Measurements from ENCODE around the gene CD180.
"Not testable (repeated sequence)": the region's sequence is repeated elsewhere in the genome, so short reads cannot be mapped to it uniquely, and the experiment has no call there.

The CD180 gene

GRCh38 chr5:67188274-67189078, 8.1 kb downstream of the CD180 start:
- no peak for DNase-seq (ENCODE audit: low read depth in 2 of 2)

DNA sequence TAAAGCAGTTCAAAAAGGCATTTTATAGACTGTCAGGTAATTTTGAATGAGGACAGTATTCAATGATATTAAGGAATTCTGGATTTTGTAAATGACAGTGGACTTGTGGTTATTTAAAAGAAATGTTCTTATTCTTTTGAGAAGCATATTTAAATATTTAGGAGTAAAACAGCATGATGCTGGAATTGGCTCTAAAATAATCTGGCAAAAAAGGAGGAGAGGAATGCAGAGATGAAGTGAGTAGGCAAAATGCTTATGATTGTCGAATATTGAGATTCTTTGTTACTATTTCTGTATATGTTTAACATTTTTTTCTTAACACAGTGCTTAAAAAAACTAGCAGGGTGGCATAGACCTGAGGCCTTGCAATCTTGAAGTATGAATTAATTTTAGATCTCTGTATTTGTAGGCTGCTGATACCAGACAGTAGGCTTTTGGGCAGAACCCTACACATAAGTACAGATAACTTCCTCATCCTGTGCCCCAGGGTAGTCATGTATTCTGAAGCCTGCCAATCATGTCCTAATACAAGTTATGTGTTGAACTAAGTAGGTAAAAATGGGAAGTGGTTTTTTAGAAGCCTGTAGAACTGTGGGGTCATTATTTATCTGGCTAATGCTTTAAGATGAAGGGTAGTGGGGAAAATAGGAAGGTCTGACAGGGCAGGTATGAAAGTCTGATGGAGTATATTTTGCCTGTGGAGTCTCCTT, 9.4 kb downstream of the CD180 start:
- DNase-seq (ENCODE audit: low read depth in 2 of 2), result no peak

DNA sequence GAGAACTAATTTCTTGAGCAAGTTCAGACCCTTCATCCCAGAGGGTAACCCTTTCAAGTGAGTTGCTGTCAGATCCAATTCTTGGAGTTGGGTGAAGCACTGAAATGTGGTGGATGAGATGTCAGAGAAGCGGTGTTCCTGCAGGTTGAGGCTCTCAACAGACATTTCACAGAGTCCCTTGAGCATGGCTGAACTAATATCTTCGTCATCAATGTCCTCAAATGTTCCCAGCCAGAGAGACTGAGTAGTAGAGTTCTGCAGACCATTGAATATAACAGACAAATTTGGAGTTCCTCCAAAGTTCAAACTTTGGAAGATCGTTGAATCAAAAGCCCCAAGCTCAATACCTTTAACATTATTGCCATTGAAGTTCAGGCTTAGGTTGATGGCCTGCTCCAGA, 12.7 kb downstream of the CD180 start:
- no peak for DNase-seq (ENCODE audit: low read depth in 2 of 2)

- DNase-seq (ENCODE audit: low read depth in 2 of 2), result no peak
Measured at GRCh38 chr5:67182301-67182790, 14.3 kb downstream of the CD180 start.

DNA sequence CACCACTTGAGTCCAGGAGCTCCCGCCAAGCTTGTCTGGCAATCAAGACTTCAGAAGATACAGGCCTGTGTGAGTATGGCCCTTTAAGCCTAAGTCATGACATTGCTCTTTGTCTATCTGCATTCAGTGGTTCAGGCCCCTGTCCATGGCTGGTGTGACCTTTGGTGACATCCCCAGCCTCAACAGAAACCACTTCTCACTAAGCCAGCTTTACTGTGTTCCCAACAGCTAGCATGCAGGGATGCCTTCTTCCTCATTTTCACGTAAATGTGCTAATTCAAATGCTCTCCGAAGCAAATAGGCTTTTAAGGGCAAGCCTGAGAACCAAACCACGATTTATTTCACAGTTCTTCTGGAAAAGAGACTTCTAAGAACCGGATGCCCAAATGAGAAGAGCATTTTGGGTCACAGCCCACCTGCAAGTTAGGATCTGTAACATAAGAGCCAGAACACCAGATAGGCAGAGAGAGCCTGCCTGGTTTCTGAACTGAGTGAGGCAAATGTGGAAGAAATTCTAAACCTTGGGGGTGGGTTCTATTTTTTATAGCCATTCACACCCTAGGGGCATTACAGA, 14.9 kb downstream of the CD180 start:
- DNase-seq (ENCODE audit: low read depth in 2 of 2), result no peak

DNA sequence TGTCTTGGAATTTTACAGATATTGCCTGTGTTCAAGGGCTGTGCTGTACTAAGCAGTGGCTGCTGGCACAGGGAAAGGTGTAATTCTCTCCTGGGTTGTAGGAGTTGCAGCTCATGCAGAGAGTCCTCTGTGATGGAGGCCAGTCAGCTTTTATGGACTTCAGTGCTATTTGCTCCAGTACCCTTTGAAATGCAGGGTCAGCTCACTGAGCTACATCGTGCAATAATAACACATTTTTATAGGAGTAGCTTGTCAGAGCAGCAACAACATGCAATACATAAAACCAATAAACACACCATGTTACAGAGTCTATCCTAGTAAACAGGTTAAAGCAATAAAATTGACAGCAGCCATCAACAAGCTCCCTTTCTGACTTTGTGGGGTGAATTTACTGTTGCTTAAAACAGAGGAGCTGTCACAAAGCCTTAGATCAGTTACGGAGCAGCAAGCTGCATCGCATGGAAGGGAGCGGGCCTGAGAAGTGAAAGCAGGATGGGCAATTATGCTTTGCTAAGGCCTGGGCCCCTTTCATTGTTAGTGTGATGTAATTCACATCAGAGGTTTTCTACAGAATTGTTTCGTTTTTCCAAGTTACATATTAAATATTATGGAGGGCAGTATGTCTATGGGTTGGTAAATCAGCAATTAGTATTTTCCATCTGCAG, 16.8 kb downstream of the CD180 start:
- no peak for DNase-seq (ENCODE audit: low read depth in 2 of 2)

DNA sequence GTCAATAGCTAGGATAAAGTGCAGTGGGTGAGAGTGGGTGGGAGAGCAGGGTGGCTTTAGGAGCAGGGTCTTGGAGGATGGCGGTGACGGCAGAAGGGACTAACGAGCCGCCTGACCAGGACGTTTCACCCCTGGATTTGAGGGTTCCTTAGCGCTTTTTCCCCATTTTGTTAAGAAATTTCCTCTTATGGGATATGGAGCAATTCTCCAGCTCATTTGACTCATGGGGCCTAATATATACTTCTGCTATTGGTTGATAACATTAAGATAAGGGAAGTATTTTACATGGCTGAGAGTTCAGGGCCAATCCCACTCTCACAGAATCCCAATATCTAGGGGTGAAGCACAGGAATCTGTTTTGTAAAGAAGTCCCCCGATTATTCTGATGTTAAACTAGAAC, 17.6 kb downstream of the CD180 start:
- no peak for DNase-seq (ENCODE audit: low read depth in 2 of 2)

GRCh38 chr5:67178085-67178484, 18.5 kb downstream of the CD180 start:
- DNase-seq (ENCODE audit: low read depth in 2 of 2), result no peak

GRCh38 chr5:67176936-67177335, 19.7 kb downstream of the CD180 start:
- DNase-seq (ENCODE audit: low read depth in 2 of 2), result no peak

GRCh38 chr5:67173959-67174358, 22.6 kb downstream of the CD180 start:
- DNase-seq (ENCODE audit: low read depth in 2 of 2), result no peak

- DNase-seq (ENCODE audit: low read depth in 2 of 2), result not testable (repeated sequence)
Measured at GRCh38 chr5:67173351-67173750, 23.2 kb downstream of the CD180 start.

GRCh38 chr5:67170767-67171166, 25.8 kb downstream of the CD180 start:
- DNase-seq (ENCODE audit: low read depth in 2 of 2), result no peak

DNA sequence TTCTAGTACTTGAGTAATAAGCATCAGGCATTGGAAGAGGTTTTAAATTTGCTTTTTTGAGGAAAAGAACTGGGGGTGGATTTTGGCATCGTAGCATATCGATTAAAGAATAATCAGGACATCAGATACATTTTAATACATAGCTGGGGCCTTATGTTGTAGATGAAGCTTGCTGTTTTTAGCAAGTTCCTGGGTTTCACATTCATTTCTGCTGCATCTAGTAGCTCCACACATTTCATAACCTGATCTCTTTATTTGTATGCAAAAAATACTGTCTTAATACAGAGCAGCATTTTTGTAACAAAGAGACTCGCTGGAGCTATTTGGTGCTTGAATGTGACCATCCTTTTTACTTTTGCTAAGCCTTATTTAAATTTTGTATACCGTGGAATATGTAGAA, 28.5 kb downstream of the CD180 start:
- DNase-seq (ENCODE audit: low read depth in 2 of 2), result no peak

GRCh38 chr5:67166460-67167285, 29.9 kb downstream of the CD180 start:
- DNase-seq (ENCODE audit: low read depth in 2 of 2), result peak; percentile 32 to 53

GRCh38 chr5:67165526-67166459, 30.8 kb downstream of the CD180 start:
- peak; percentile 57 to 60 for DNase-seq (ENCODE audit: low read depth in 2 of 2)

DNA sequence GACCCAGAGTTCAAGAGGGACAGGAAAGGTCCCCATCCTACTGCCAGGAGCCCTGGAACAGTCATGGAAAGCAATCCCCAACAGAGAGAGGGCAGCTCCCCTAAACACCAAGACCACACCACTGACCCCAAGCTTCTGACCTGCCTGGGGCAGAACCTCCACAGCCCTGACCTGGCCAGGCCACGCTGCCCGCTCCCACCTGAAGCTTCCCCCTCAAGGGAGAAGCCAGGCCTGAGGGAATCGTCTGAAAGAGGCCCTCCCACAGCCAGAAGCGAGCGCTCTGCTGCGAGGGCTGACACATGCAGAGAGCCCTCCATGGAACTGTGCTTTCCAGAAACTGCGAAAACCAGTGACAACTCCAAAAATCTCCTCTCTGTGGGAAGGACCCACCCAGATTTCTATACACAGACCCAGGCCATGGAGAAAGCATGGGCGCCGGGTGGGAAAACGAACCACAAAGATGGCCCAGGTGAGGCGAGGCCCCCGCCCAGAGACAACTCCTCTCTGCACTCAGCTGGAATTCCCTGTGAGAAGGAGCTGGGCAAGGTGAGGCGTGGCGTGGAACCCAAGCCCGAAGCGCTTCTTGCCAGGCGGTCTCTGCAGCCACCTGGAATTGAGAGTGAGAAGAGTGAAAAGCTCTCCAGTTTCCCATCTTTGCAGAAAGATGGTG, 31.6 kb downstream of the CD180 start:
- DNase-seq (ENCODE audit: low read depth in 2 of 2), result no peak

DNA sequence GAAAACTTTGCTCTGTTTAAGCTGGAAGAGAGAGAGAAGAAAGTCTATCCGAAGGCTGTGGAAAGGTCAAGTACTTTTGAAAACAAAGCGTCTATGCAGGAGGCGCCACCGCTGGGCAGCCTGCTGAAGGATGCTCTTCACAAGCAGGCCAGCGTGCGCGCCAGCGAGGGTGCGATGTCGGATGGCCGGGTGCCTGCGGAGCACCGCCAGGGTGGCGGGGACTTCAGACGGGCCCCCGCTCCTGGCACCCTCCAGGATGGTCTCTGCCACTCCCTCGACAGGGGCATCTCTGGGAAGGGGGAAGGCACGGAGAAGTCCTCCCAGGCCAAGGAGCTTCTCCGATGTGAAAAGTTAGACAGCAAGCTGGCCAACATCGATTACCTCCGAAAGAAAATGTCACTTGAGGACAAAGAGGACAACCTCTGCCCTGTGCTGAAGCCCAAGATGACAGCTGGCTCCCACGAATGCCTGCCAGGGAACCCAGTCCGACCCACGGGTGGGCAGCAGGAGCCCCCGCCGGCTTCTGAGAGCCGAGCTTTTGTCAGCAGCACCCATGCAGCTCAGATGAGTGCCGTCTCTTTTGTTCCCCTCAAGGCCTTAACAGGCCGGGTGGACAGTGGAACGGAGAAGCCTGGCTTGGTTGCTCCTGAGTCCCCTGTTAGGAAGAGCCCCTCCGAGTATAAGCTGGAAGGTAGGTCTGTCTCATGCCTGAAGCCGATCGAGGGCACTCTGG, 32.6 kb downstream of the CD180 start:
- DNase-seq (ENCODE audit: low read depth in 2 of 2), result no peak

- DNase-seq (ENCODE audit: low read depth in 2 of 2), result no peak
Measured at GRCh38 chr5:67163231-67163756, 33.3 kb downstream of the CD180 start.

DNA sequence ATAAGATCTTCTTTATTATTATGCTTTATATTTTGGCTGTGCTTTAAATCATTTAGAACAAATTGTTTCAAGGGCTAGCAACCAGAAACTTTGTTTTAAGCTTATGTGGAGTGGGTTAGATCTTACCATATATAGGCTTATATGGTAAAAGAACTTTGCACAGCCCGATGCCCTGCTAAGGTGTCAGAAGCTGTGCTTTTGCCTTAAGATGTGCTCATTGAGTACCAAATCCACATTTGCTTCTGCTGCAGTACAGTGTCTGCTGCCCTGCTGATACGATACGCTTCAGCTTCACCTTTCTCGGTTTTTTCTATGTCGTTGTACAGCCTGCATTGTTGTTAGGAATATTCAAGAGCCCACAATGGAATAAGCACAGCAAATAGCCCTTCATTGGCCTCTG, 34.8 kb downstream of the CD180 start:
- no peak for DNase-seq (ENCODE audit: low read depth in 2 of 2)
